ENCODE measurements around the gene THAP3. TPM values are rescaled to one million over a fixed set of nuclear protein-coding genes. Genes with fewer than 3 reads are reported as not detected.
A peak's percentile ranks its signal among the peaks of the same experiment; 100 is the strongest.

Gene THAP3
- total and polyA plus RNA-seq, 9 of the 15 experiments (the other 6 are each of a cell fraction or from before 2014, with no cell fraction given) = 1.9 to 31.2 (median 18.2) TPM

DNA sequence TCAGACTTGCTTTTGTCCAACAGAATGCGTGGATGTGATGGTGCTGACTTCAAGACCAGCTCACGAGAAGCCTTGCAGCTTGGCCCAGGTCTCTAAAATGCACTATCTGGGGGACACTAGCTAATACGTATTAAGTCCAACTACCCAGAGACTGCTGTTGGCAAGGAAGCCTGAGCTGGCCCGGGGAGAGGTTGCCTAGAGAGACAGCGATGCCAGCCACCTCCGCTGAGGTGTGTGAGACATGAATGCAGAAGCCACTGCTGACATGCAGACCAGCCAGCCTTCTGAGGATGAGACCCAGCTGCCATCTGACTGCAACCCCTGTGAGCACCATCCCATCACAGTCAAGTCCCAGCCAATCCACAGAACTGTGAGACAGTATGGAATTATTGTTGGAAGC, 32.5 kb downstream of the THAP3 start:
- H4K20me1 ChIP-seq (replicated peaks; ENCODE audit: control insufficient read depth, insufficient read depth, low read length) = no peaks in the 10 kb centered on the region
- no peak overlapping the region for H3K4me2 ChIP-seq (ENCODE audit: insufficient read depth, low read length)
- no peak overlapping the region for H3K4me3 ChIP-seq
- ATAC-seq (no peak), DNase-seq (ENCODE audit: extremely low read depth in 1 of 4, low spot score in 3 of 4) (no peak), FAIRE-seq (no peak)
- ChIA-PET POLR2A (interaction anchor here (1.1 kb wide), 1 partner anchor 15 kb away, joined by 3 read pairs; no protein-coding TSS in a partner anchor), CTCF (ENCODE audit: low intra/inter-chr PET ratio) (no interaction called here)
- peak overlapping the region in 1 of 2 experiments; percentile 80; a peak in 2 of 4 replicates for H3K9ac ChIP-seq (ENCODE audit: insufficient read depth in 1 of 2, low read depth in 2 of 2, low read length in 2 of 2)
- peaks cover 4% of the 10 kb centered on the region; the same call in 2 of the 3 replicates for H3K79me2 ChIP-seq (ENCODE audit: control insufficient read depth, insufficient read depth, low read length)
- BruUV-seq (replicated peaks) = no TSS peak
- H3K9me1 ChIP-seq (ENCODE audit: control insufficient read depth, insufficient read depth, low read length) = no peaks in the 10 kb centered on the region
- no peaks in the 10 kb centered on the region for H3K27me3 ChIP-seq (ENCODE audit: control insufficient read depth in 2 of 2, insufficient read depth in 2 of 2, low read length in 2 of 2)
- H3K9me3 ChIP-seq (replicated peaks; ENCODE audit: control insufficient read depth, insufficient read depth, low read depth, low read length) = no peaks in the 10 kb centered on the region
- intact Hi-C loops (cut with micrococcal nuclease) = no loop called here
- WGBS (ENCODE audit: insufficient coverage, low coverage, missing lambda C conversion rate) = 98% methylated on average over 6 of the region's 6 CpGs
- H3K36me3 ChIP-seq (ENCODE audit: control insufficient read depth, insufficient read depth, low read length) = peaks cover 72% of the 10 kb centered on the region
- in situ Hi-C loops (cut with MboI) = no loop called here
- TF ChIP-seq RBM17 (IDR thresholded peaks at IDR 0.05; ENCODE audit: borderline replicate concordance, low read depth, low read length) = no peak
- no peak for TF ChIP-seq ERF (CRISPR knock-in tag; IDR thresholded peaks at IDR 0.05)
- TF ChIP-seq ZNF175 (CRISPR knock-in tag; IDR thresholded peaks at IDR 0.05; ENCODE audit: low read depth) = no peak
- TF ChIP-seq, protein P1, sequence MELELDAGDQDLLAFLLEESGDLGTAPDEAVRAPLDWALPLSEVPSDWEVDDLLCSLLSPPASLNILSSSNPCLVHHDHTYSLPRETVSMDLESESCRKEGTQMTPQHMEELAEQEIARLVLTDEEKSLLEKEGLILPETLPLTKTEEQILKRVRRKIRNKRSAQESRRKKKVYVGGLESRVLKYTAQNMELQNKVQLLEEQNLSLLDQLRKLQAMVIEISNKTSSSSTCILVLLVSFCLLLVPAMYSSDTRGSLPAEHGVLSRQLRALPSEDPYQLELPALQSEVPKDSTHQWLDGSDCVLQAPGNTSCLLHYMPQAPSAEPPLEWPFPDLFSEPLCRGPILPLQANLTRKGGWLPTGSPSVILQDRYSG (tag; conservative IDR thresholded peaks at IDR 0.05; ENCODE audit: low read depth) = no peak
- TF ChIP-seq HNRNPK (IDR thresholded peaks at IDR 0.05; ENCODE audit: low read depth, low read length, poor library complexity, severe bottlenecking) = no peak
- TF ChIP-seq, protein P2, sequence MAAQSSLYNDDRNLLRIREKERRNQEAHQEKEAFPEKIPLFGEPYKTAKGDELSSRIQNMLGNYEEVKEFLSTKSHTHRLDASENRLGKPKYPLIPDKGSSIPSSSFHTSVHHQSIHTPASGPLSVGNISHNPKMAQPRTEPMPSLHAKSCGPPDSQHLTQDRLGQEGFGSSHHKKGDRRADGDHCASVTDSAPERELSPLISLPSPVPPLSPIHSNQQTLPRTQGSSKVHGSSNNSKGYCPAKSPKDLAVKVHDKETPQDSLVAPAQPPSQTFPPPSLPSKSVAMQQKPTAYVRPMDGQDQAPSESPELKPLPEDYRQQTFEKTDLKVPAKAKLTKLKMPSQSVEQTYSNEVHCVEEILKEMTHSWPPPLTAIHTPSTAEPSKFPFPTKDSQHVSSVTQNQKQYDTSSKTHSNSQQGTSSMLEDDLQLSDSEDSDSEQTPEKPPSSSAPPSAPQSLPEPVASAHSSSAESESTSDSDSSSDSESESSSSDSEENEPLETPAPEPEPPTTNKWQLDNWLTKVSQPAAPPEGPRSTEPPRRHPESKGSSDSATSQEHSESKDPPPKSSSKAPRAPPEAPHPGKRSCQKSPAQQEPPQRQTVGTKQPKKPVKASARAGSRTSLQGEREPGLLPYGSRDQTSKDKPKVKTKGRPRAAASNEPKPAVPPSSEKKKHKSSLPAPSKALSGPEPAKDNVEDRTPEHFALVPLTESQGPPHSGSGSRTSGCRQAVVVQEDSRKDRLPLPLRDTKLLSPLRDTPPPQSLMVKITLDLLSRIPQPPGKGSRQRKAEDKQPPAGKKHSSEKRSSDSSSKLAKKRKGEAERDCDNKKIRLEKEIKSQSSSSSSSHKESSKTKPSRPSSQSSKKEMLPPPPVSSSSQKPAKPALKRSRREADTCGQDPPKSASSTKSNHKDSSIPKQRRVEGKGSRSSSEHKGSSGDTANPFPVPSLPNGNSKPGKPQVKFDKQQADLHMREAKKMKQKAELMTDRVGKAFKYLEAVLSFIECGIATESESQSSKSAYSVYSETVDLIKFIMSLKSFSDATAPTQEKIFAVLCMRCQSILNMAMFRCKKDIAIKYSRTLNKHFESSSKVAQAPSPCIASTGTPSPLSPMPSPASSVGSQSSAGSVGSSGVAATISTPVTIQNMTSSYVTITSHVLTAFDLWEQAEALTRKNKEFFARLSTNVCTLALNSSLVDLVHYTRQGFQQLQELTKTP (IDR thresholded peaks at IDR 0.05; ENCODE audit: low read depth in 1 of 2, partially characterized antibody in 2 of 2) = no peak
- TF ChIP-seq, protein P3, sequence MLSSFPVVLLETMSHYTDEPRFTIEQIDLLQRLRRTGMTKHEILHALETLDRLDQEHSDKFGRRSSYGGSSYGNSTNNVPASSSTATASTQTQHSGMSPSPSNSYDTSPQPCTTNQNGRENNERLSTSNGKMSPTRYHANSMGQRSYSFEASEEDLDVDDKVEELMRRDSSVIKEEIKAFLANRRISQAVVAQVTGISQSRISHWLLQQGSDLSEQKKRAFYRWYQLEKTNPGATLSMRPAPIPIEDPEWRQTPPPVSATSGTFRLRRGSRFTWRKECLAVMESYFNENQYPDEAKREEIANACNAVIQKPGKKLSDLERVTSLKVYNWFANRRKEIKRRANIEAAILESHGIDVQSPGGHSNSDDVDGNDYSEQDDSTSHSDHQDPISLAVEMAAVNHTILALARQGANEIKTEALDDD (IDR thresholded peaks at IDR 0.05) = no peak
- TF ChIP-seq, protein P4, sequence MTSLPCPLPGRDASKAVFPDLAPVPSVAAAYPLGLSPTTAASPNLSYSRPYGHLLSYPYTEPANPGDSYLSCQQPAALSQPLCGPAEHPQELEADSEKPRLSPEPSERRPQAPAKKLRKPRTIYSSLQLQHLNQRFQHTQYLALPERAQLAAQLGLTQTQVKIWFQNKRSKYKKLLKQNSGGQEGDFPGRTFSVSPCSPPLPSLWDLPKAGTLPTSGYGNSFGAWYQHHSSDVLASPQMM (CRISPR knock-in tag; IDR thresholded peaks at IDR 0.05) = no peak
- TF ChIP-seq NR2C1 (IDR thresholded peaks at IDR 0.05) = no peak
- TF ChIP-seq NR2C1 (tag; IDR thresholded peaks at IDR 0.05) = no peak
- no peak for TF ChIP-seq ZNF3 (CRISPR knock-in tag; IDR thresholded peaks at IDR 0.05)
- no peak for TF ChIP-seq DIDO1 (tag; IDR thresholded peaks at IDR 0.05; ENCODE audit: low read depth)
- TF ChIP-seq IRF2 (CRISPR knock-in tag; IDR thresholded peaks at IDR 0.05) = no peak
- TF ChIP-seq, protein P5, sequence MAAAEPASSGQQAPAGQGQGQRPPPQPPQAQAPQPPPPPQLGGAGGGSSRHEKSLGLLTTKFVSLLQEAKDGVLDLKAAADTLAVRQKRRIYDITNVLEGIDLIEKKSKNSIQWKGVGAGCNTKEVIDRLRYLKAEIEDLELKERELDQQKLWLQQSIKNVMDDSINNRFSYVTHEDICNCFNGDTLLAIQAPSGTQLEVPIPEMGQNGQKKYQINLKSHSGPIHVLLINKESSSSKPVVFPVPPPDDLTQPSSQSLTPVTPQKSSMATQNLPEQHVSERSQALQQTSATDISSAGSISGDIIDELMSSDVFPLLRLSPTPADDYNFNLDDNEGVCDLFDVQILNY (CRISPR knock-in tag; IDR thresholded peaks at IDR 0.05) = no peak
- TF ChIP-seq SP1 (CRISPR knock-in tag; IDR thresholded peaks at IDR 0.05) = no peak
- H3K4me1 ChIP-seq (replicated peaks in 1 of 2; ENCODE audit: control insufficient read depth in 2 of 2, insufficient read depth in 2 of 2, low read length in 2 of 2) = no peaks in the 10 kb centered on the region
- no peak overlapping the region for H2AFZ ChIP-seq (ENCODE audit: low read depth, low read length)
- no peak overlapping the region for H3K27ac ChIP-seq (ENCODE audit: extremely low read depth, low read depth, low read length)

Measured in K562 (cell line).